Cerebellar cortex (tissue), 1 donor: ENCODE data around the gene NELL2.
A peak's percentile ranks its signal among the peaks of the same experiment; 100 is the strongest.
"Not testable (repeated sequence)": the region's sequence is repeated elsewhere in the genome, so short reads cannot be mapped to it uniquely, and the experiment has no call there.

ENCODE experiments used
- DNase-seq: peaks from one replicate; pipeline ENCODE4 v3.0.0-alpha.2; 2015; ENCODE audit warnings: low spot score

The NELL2 gene

GRCh38 chr12:44778863-44779262 is 97.3 kb downstream of the NELL2 start:
- no peak for DNase-seq

DNA sequence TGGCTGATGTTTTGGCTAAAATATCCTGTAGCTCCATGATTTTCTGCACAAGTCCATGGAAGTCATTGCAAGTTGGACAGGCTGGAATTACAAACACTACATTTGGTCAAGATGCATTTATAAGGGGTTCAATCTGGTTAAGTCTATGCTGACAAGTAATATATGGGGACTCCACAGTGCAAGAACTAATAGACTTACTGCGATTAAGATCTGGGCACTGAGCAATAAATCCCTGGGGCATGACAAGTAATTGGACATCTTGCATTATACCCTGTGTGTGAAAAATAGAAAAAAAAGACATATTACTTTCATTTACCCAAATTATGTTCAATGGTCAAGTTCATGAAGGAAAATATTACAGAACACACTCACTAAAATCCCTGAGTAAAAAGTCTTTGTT is 99.1 kb downstream of the NELL2 start:
- DNase-seq, result no peak

DNA sequence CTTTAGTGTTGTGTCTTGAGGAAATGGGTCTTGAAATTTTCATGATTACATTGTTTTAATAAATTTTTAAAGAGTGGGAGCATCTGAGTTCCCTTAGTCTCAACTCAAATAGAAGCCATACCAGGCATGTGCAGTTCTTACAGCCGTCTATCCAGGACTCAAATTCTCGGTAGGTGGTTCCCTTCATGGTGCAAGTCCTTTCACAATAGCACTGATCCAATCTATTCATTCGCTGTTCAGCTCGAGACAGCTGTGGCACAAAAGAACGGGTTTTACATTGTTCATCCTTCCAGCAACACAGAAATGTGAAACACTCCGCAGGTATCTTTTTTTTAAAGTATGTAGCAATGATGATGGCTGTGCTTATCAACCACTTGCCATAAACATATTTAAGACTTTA is 100.2 kb downstream of the NELL2 start:
- DNase-seq, result no peak

DNA sequence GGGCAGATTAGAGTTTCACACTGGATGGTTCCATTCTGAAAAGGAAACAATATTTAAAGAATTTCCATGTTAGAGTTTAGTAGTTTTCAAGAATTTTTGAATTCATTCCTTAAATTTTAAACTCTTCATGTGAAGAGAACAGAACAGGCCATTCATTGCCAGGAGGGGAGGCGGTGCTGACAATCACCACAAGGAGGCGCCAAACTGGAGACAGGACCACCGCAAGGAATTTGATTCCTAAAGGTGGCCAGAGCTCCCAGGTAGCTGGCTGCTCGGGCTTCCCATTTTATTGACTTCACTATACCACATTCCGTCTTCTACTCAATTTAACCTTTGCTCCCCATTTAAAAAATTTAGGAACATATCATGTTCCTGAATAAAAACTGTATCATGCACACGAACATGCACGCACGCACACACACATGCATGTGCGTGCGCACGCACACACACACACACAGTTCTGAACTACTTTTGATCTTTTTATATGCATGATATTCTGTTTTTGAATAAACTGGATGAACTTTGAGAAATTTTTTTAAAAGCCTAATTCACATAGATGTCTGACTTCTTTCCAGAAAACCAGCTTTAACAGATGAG is 101.2 kb downstream of the NELL2 start:
- DNase-seq, result peak; percentile 13

DNA sequence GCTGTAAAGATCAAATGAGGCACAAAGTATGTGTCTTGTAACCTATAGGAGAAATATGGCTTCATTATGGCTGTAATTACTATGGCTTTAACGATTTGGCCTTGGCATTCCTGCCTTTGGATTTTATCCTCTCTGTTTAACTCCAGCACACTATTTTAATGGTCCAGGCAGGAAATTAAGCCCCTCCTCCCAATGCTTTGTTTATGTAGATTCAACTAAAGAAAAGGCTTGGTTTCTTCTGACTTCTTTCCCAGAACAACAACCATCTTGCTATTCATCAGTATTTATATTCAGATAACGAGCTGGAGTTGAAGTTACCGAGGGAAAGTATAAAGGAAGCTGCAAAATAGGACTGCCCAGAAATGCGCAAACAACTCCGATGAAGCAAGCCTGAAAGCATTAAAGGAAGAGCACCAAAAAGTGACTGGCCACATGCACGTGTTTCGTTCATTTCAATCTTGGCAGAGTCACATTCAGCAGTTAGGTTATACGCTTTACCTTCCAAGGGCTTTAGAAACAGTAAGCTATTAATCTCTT is 104.6 kb downstream of the NELL2 start:
- no peak for DNase-seq

DNA sequence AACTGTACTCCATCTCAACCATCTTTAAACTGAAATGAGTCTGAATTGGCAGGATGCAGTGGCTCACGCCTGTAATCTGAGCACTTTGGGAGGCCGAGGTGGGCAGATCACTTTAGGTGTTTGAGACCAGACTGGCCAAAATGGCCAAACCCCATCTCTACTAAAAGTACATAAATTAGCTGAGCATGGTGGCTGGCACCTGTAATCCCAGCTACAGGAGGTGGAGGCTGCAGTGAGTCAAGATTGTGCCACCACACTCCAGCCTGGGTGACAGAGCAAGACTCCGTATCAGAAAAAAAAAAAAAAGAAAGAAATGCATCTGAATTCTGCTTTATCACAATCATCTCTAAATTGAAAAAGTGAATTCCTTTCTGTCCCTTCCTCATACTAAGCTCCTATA is 110.3 kb downstream of the NELL2 start:
- DNase-seq, result no peak

DNA sequence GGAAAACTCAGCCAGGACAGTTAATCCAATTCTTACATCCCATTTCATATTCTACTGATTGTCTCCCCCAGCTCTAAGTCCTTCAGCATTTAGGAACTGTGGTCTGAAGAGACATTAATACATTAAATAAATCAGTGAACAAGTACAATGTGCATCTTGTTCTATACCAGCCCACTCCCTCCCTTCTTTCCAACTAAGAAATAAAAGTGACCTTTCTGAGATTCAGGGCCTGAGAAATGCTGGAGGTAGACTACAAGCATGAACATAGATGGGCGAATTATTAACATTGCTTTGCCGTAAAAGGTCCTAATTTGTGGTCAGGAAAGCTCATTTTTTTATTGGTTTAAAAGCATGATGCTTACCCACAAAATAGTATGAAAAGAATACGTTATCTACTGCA is 113.1 kb downstream of the NELL2 start:
- no peak for DNase-seq

- no peak for DNase-seq
These were observed 116.8 kb downstream of the NELL2 start for GRCh38 chr12:44759289-44759688.

- peak; percentile 16 for DNase-seq
These were observed 125.6 kb downstream of the NELL2 start for GRCh38 chr12:44750468-44750867.

- DNase-seq, result no peak
These were observed 126.5 kb downstream of the NELL2 start for GRCh38 chr12:44749566-44749965.

DNA sequence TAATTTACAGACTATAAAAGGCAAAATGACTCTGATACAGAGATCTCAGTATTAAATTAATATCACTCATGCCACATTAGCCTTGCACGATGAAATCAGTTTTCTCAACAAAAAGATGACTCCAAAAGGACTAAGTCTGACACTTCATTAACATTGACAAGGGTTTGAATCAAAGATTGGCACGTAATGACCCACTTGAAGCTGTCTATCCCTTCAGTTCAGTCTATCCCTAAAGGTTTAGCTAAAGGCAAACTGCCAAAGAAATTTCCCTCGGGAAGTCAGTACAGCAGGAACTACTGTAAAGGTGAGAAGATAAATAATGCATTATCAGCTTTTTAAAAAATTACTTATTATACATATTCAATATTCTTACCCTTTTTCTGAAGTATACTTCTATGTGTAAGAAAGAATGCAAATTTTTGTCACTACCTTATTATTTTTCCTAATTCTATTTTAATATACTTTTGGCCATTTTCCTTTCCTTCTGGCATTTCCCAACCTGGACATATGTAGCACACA is 127.1 kb downstream of the NELL2 start:
- peak; percentile 37 for DNase-seq

- DNase-seq, result not testable (repeated sequence)
These were observed 134.7 kb downstream of the NELL2 start for GRCh38 chr12:44741292-44741980.

DNA sequence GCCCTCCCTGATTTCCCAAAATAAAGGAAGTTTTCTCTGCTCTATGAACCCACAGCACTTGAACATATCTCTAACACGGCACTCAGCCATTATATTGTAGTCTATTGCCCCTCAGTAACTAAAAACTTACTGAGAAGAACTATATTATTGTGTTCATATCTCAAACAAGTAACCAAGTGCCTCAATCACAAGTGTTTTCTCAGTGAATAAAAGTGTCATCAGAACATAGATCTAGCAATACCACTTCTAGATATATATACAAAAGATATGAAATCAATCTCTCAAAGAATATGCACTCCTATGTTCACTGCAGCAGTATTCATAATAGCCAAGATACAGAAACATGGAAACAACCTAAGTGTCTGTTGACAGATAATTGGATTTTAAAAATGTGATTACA is 138.1 kb downstream of the NELL2 start:
- DNase-seq, result no peak

- DNase-seq, result no peak
These were observed 147.5 kb downstream of the NELL2 start for GRCh38 chr12:44728566-44728965.

- DNase-seq, result peak; percentile 13
These were observed 155.8 kb downstream of the NELL2 start for GRCh38 chr12:44720265-44720664.

- DNase-seq, result peak; percentile 73
These were observed 158.5 kb downstream of the NELL2 start for GRCh38 chr12:44717612-44718011.

- DNase-seq, result peak; percentile 10
These were observed 159.4 kb downstream of the NELL2 start for GRCh38 chr12:44716711-44717110.

DNA sequence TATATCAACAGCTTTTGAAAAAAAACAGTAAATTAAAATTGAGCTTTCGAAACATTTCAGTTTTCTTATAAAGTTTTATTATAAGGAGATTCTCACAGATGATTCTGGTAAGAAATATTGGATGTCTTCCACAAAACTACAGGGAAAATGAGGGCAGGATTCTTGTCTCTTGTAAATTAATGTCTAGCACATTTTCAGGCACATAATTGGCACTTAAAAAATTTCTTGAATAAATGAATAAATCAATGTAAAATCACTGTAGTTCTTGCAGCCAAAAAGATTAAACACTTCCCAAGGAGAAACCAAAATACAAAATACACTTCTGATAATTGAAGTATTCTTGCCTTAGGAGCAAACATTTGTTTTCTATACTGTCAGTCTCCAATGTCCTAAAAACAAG is 164.4 kb downstream of the NELL2 start:
- DNase-seq, result no peak

- DNase-seq, result no peak
These were observed 166.9 kb downstream of the NELL2 start for GRCh38 chr12:44709166-44709565.

DNA sequence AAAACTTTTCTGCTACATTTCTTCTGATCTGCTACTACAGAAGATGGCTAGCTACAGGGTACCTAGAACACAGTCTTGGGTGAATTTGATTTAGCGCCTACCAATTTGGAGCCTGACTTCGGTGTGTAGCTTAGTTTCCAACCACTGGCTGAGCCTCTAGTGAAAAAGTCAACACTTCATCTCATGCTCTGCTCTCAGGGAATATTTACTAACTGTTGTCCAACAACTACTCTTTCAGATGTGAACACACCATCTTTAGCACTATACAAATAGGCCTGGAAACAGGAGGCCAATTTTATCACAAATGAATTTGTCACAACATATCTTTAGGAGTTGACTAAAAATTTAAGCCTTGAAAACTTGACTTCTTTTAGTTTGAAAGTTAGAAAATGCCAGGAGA is 167.9 kb downstream of the NELL2 start:
- DNase-seq, result no peak

DNA sequence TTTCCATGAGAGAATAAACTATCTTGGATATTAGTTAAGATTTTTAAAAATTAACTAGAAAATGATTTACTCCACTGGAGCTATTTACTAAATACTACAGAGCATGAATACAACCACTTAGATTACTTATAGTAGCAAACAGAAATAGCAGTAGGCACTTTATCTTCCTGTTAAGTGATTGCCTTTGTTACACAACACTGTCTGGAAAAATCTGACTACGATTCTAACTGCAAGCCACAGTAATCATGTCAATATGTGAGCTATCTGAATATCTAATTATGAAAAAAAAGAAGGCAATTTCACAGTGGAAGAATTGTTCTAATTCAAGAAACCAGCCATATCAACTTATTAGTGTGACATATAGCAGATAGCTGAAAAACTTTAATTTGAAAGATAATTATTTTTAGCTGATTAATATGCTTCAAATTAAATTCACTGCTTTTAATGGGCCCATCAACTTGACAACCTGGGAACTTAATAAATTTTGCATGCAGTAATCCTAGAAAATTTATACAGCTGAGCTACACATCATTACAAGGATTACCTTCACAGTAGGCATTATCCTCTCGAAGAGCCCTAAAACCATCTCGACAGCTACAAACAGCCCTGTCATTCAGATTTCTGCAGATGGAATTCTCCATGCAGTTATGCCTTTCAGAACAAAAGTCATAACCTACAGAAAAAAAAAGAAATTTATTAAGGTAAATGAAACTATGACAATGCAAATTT is 172.8 kb downstream of the NELL2 start:
- DNase-seq, result no peak

DNA sequence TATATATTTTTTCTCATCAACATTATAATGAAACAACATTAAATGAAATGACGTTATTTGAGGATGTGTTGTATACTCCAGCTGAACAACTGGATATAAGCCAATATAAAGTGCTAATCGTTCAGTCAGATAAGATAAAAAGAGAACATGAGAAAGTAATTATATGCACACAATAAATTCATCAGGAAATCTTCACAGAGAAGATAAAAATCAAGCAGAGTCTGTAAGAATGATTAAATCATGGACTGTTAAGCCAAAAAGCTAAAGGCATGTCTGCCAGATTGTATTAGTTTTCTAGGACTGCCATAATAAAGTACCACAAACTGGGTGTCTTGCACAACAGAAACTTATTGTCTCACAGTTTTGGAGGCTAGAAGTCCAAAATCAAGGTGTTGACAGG is 178.6 kb downstream of the NELL2 start:
- no peak for DNase-seq

- DNase-seq, result no peak
These were observed 179.6 kb downstream of the NELL2 start for GRCh38 chr12:44696542-44696941.
